Measurements from ENCODE around the gene RPLP2.

Gene RPLP2

DNA sequence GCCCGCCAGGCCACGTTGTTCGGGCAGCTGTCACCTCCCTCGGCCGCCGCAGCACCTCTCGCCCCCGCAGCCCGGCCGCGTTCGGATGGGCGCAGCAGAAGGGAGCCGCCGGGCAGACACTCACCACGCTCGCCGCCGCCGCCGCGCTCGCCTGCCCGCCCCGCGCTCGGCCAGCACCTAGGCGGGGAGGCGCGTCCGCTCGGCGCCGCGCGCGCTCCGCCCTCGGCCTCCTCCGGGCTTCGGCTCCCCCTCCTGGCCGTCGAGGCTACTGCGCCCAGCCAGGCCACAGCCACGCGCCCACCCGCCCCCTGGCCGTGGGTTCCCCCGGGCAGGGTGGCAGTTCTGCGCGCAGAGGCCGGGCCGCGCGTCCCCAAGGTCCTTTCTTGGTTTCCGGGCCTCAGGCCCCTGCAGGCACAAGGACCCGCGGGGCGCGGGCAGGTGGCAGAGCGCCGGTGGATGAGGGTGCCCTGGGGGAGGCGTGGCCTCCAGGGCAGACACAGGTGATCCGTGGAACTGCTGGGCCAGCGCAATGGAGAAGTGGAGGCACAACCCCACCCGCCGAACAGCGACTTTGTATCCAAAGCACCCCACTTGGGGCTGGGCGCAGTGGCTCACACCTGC lies 11.6 kb upstream of the RPLP2 start, which contains the start of gene SLC25A22:
Gene SLC25A22, minus strand, starts transcription at position 189 of the 621 bp plus-strand sequence. CDS start 3,275 bp downstream, outside the sequence.
- no peak for TF ChIP-seq CREB1 (IDR thresholded peaks at IDR 0.05; ENCODE audit: low read depth)
- TF ChIP-seq FOXM1 (IDR thresholded peaks at IDR 0.05; ENCODE audit: borderline replicate concordance, low read depth) = no peak
- peak; percentile 1; the same call in 1 of the 2 replicates for TF ChIP-seq TEAD4 (IDR thresholded peaks at IDR 0.05)
- TF ChIP-seq RAD21 (IDR thresholded peaks at IDR 0.05; ENCODE audit: low read depth) = peak; percentile 52; the same call in 1 of the 2 replicates
- 0 out of 2 replicates have a peak, but pooled peaks have one; percentile 1 for TF ChIP-seq EGR1 (IDR thresholded peaks at IDR 0.05)
- TF ChIP-seq ZBTB7A (IDR thresholded peaks at IDR 0.05; ENCODE audit: low read depth) = peak; percentile 99
- TF ChIP-seq, protein P1, sequence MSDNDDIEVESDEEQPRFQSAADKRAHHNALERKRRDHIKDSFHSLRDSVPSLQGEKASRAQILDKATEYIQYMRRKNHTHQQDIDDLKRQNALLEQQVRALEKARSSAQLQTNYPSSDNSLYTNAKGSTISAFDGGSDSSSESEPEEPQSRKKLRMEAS (IDR thresholded peaks at IDR 0.05) = peak; percentile 9; the same call in 1 of the 2 replicates
- no peak for TF ChIP-seq TCF12 (IDR thresholded peaks at IDR 0.05; ENCODE audit: low read depth)

DNA sequence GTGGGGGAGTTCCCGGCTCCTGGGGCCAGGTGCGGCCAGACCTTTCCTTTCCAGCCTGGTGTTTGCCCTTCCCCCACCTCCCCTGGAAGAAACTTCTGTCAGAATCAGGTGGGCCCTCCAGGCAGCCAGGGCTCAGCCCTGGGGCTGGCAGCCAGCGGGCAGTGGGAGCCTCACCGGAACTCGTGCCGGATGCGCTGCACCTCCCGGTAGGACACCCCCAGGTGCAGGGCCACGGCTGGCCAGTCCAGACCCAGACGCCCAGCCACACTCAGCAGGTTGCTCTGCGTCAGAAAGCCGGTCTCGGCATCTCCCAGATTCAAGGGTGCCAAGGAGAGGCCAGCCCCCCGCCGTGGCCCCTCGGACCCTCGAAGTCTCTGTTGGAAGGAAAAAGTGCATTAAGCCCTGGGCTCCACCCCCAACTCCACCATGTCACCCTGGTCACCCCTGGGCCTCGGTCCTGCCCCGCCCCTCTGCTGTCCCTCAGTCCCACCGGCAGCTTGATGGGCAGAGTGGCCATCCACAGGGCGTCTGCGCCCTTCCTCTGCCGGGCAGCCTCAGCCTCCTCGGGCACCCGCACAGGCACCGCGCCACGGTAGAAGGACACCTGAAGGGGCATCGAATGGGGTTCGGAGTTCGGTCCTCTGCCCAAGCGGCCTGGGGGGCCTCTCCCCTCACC lies 10.0 kb upstream of the RPLP2 start:
- TF ChIP-seq YY1 (IDR thresholded peaks at IDR 0.05; ENCODE audit: low read depth) (no peak), EP300 (IDR thresholded peaks at IDR 0.05; ENCODE audit: borderline replicate concordance) (no peak), NFIC (IDR thresholded peaks at IDR 0.05) (no peak), TCF12 (IDR thresholded peaks at IDR 0.05; ENCODE audit: low read depth) (no peak), TEAD4 (IDR thresholded peaks at IDR 0.05) (no peak), EGR1 (IDR thresholded peaks at IDR 0.05) (no peak), CREB1 (IDR thresholded peaks at IDR 0.05; ENCODE audit: low read depth) (no peak), ZBTB7A (IDR thresholded peaks at IDR 0.05; ENCODE audit: low read depth) (no peak), RAD21 (IDR thresholded peaks at IDR 0.05; ENCODE audit: low read depth) (no peak), FOXM1 (IDR thresholded peaks at IDR 0.05; ENCODE audit: borderline replicate concordance, low read depth) (no peak), REST (IDR thresholded peaks at IDR 0.05; ENCODE audit: low read depth) (no peak), CEBPB (IDR thresholded peaks at IDR 0.05) (no peak), TAF1 (IDR thresholded peaks at IDR 0.05; ENCODE audit: low read depth) (no peak)
- TF ChIP-seq, protein P1 (IDR thresholded peaks at IDR 0.05) = no peak
- TF ChIP-seq, protein P2, sequence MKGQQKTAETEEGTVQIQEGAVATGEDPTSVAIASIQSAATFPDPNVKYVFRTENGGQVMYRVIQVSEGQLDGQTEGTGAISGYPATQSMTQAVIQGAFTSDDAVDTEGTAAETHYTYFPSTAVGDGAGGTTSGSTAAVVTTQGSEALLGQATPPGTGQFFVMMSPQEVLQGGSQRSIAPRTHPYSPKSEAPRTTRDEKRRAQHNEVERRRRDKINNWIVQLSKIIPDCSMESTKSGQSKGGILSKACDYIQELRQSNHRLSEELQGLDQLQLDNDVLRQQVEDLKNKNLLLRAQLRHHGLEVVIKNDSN (IDR thresholded peaks at IDR 0.05) = no peak

DNA sequence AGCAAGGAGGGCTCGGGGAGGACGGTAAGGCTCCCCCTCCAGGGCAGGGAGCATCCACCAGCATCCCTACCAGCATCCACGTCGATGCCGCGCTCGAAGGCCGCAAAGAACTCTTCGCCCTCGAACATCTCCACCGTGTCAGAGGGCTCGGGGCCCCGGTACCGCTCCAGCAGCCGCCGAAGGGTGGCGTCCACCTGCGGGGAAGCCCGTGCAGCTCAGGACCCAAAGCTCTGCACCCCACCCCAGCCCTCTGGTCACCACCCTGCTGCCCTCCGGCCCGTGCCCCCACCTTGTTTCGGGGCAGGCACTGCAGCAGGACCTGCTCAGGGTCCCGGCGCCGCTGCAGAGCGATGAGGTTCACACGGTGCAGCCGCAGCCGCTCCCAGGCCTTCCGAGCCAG lies 9.3 kb upstream of the RPLP2 start:
- TF ChIP-seq EP300 (IDR thresholded peaks at IDR 0.05; ENCODE audit: borderline replicate concordance) = no peak
- no peak for TF ChIP-seq CREB1 (IDR thresholded peaks at IDR 0.05; ENCODE audit: low read depth)
- no peak for TF ChIP-seq RAD21 (IDR thresholded peaks at IDR 0.05; ENCODE audit: low read depth)
- TF ChIP-seq CEBPB (IDR thresholded peaks at IDR 0.05) = no peak
- TF ChIP-seq, protein P2 (IDR thresholded peaks at IDR 0.05) = no peak
- TF ChIP-seq YY1 (IDR thresholded peaks at IDR 0.05; ENCODE audit: low read depth) = no peak
- TF ChIP-seq NFIC (IDR thresholded peaks at IDR 0.05) = no peak
- TF ChIP-seq, protein P1 (IDR thresholded peaks at IDR 0.05) = no peak
- TF ChIP-seq EGR1 (IDR thresholded peaks at IDR 0.05) = no peak
- TF ChIP-seq TAF1 (IDR thresholded peaks at IDR 0.05; ENCODE audit: low read depth) = no peak
- no peak for TF ChIP-seq REST (IDR thresholded peaks at IDR 0.05; ENCODE audit: low read depth)
- no peak for TF ChIP-seq TCF12 (IDR thresholded peaks at IDR 0.05; ENCODE audit: low read depth)

GRCh38 chr11:801097-801780 lies 8.5 kb upstream of the RPLP2 start:
- TF ChIP-seq, protein P1 (IDR thresholded peaks at IDR 0.05) = no peak
- no peak for TF ChIP-seq EP300 (IDR thresholded peaks at IDR 0.05; ENCODE audit: borderline replicate concordance)
- no peak for TF ChIP-seq NFIC (IDR thresholded peaks at IDR 0.05)
- no peak for TF ChIP-seq TAF1 (IDR thresholded peaks at IDR 0.05; ENCODE audit: low read depth)
- TF ChIP-seq TCF12 (IDR thresholded peaks at IDR 0.05; ENCODE audit: low read depth) = no peak
- TF ChIP-seq, protein P2 (IDR thresholded peaks at IDR 0.05) = no peak
- TF ChIP-seq YY1 (IDR thresholded peaks at IDR 0.05; ENCODE audit: low read depth) = no peak
- TF ChIP-seq CEBPB (IDR thresholded peaks at IDR 0.05) = no peak
- TF ChIP-seq RAD21 (IDR thresholded peaks at IDR 0.05; ENCODE audit: low read depth) = no peak
- no peak for TF ChIP-seq TEAD4 (IDR thresholded peaks at IDR 0.05)
- TF ChIP-seq CREB1 (IDR thresholded peaks at IDR 0.05; ENCODE audit: low read depth) = no peak
- no peak for TF ChIP-seq REST (IDR thresholded peaks at IDR 0.05; ENCODE audit: low read depth)
- no peak for TF ChIP-seq ZBTB7A (IDR thresholded peaks at IDR 0.05; ENCODE audit: low read depth)
- TF ChIP-seq FOXM1 (IDR thresholded peaks at IDR 0.05; ENCODE audit: borderline replicate concordance, low read depth) = no peak
- TF ChIP-seq EGR1 (IDR thresholded peaks at IDR 0.05) = no peak

Measured in Ishikawa (cell line).